GM19467 (cell line): ENCODE measurements around the gene HNRNPA1.
"Not testable (repeated sequence)": the region's sequence is repeated elsewhere in the genome, so short reads cannot be mapped to it uniquely, and the experiment has no call there.

Experiments
- ATAC-seq: cut with Tn5 transposase; IDR thresholded peaks from one replicate; pipeline ENCODE4 v1.9.1; 2021; ENCODE audit warnings: mild to moderate bottlenecking, moderate library complexity; ENCODE audit not compliant: unreplicated experiment

The HNRNPA1 gene

GRCh38 chr12:54273981-54274380 lies 6.5 kb upstream of the HNRNPA1 start:
- ATAC-seq: no peak

GRCh38 chr12:54276368-54276767 lies 4.2 kb upstream of the HNRNPA1 start:
- ATAC-seq: no peak

DNA sequence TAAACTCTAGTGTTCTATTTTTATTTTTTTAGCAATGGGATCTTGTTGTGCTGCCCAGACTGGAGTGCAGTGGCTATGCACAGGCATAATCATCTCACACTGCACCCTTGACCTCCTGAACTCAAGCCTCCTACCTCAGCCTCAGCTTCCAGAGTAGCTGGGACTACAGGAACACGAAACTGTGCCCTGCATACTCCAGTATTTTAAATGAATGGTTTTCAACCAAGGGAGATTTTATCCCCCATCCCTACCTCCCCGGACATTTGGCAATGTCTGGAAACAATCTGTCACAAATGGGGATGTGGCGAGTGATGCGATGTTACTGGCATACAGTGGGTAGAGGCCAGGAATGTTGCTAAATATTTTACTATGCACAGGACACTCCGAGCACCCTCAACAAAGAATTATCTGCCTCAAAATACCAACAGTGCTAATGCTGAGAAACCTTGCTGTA lies 2.7 kb upstream of the HNRNPA1 start:
- no peak for ATAC-seq

- no peak for ATAC-seq
Observed at GRCh38 chr12:54279227-54279631, 1.3 kb upstream of the HNRNPA1 start.

DNA sequence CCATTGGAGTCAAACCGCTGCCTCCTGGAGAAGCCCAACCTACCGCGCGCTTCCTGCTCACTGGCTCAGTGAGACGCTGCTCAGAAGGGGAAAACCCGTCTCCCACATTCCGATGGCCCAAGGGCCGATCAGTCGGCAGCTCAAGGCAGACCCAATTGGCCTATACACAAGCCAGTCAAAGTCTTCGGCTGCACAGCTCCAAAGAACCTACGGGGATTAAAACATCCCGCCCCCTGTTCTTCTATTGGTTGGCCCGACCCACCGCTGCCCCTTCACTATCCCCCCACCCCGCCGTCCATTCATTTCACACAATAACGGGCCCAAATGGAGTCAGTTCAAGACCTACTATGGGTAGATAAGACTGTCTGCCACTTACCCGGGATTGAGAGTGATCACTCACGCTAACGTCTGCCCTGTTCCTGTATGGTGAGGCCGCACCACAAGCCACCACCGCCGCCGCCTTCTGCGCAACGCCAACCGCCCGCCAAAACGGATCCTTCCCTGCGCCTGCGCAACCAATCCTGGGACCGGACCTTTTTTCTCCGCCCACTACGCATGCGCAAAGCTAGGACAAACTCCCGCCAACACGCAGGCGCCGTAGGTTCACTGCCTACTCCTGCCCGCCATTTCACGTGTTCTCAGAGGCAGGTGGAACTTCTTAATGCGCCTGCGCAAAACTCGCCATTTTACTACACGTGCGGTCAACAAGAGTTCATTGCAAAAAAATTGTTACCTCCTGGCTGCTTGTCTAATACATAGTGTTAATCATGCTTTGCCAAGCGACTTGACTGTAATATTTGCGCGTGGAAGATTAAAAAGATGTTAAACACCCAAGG lies 676 bp upstream of the HNRNPA1 start, which contains the start of gene CBX5:
Gene CBX5, minus strand, starts transcription at position 491 of the 836 bp plus-strand sequence. CDS start 22,472 bp downstream, outside the sequence.
- ATAC-seq: peak; percentile 71

DNA sequence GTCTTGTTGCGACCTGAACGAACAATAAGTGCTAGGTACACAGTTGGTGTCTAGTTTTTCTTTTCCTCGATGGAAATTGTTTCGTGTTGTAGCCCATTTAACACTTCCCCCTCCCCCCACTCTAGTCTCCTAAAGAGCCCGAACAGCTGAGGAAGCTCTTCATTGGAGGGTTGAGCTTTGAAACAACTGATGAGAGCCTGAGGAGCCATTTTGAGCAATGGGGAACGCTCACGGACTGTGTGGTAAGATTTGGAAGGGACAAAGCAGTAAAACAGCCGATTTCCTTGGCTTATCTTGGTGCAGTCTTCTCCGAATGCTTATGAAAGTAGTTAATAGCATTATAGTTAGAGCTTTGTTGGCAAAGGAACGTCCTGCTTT lies 724 bp downstream of the HNRNPA1 start:
- not testable (repeated sequence) for ATAC-seq

GRCh38 chr12:54281694-54282093 lies 1.2 kb downstream of the HNRNPA1 start:
- not testable (repeated sequence) for ATAC-seq

- no peak for ATAC-seq
Observed at GRCh38 chr12:54282949-54283593, 2.5 kb downstream of the HNRNPA1 start.

- not testable (repeated sequence) for ATAC-seq
Observed at GRCh38 chr12:54284070-54284780, 3.7 kb downstream of the HNRNPA1 start.

- ATAC-seq: no peak
Observed at GRCh38 chr12:54285150-54286041, 4.9 kb downstream of the HNRNPA1 start.

- ATAC-seq: no peak
Observed at GRCh38 chr12:54286042-54287030, 5.8 kb downstream of the HNRNPA1 start.

DNA sequence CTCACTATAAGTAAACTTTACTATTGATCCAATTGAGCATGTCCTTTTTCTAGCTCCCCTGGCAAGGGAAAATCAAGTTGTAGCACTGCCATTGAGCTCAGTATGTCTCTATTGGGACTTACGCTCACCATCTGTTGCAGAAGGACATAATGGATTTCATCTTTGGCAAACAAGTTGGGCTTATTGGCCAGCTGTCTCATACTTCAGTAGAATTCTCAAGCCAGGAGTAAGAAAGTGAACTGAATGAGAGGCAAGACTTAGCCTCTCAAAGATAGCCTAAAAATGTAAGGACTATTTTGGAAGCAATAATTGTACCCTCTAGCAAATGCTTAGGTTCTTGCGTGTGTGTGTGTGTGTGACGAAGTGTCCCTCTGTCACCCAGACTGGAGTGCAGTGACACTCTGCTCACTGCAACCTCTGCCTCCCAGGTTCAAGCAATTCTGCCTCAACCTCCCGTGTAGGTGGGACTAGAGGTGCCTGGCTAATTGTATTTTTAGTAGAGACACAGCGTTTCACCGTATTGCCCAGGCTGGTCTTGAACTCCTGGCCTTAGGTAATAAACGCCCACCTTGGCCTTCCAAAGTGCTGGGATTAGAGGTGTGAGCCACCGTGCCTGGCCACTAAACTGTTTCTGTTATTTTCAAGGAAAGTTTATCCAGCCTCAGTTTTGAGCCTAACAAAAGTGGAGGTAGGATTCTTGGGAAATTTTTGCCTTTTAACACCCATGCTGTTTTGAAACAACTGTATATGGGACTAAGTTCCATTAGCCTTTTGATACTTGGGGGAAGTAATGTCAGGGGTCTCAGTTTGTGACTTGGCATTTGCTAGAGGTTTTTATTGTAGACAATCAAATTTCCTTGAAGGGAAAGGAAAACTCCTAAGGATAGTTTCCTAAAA lies 7.0 kb downstream of the HNRNPA1 start:
- ATAC-seq: no peak

DNA sequence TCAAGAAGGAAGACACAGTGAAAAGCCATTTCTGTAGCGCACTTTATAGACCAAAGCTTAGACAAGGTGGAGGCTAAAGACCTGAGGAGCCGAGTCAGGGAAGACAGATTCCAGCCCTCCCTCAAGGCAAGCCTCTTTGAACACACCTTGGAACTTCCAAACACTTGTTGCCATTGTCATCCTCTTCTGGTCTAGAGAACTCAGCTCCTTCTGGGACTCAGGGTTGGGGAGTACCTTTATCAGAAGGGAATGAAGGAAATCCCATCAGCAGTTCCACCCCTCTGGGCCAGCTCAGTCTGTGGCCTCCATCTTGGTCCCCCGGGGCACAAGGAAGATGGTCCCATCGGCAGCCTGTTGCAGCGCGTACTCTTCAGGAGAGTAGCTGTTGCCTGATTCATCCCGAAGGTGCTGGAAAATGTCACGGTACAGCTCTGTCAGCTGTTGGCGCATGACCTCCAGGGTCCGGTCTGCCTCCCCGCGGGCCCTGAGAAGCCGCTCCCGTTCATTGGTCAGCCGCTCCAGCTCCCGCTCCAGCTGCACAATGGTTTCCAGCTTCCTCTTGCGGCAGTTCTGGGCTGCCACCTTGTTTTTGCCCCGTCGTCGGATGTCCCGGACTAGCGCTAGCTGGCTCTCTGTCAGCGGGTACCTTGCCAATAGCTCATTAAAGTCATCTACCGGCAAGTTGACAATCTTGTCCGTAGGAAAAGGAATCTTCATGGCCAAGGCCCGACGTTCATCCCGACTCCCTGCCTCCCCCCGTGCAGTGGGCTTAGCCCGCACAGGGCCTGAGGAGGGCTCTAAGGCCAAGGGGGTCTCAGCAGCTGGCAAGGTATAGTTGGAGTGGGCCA lies 11.8 kb downstream of the HNRNPA1 start:
- no peak for ATAC-seq

GRCh38 chr12:54292931-54293241 lies 12.4 kb downstream of the HNRNPA1 start:
- ATAC-seq: no peak

DNA sequence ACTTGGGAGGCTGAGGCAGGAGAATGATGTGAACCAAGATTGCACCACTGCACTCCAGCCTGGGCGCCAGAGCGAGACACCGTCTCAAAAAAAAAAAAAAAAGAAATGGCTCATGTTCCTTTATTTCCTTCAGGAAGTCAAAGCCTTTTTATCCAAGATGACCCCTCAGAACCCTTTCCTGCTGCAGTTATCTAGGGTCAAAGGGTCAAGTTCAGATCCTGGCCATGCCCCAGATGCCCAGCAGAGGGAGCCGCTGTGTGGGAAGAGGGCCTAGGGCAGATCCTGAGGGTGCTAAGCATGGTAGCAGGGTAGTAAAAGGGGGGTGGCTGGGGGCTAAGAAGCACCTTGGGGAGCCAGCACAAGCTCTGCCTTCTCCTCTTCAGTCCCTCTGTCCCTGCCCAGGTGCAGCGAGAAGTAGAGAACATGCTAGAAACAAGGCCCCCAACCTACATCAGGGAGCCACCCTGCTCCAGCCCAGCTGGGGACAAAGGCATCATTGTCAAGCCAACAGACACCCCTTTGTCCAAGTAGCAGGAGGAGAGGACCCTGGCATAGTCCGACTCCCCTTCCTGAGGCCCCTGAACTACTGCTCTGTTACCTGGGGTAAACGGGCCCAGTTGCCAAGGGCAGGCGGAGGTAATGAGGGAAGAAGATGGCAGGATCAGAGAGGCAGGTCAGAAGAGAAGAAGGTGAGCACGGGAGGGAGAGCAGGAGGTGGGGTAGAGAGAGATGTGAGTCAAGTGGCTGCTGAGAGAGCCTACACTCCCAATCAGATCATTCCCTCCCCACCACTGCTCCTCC lies 13.8 kb downstream of the HNRNPA1 start:
- ATAC-seq: no peak

- no peak for ATAC-seq
Observed at GRCh38 chr12:54294953-54295566, 14.5 kb downstream of the HNRNPA1 start.
